COLO668 (cell line): Measurements from ENCODE around the gene ASF1B.
"Not testable (repeated sequence)": the region's sequence is repeated elsewhere in the genome, so short reads cannot be mapped to it uniquely, and the experiment has no call there.

Experiments
- DNase-seq: peaks from one replicate; lab custom pipeline; 2025; ENCODE audit not compliant: unreplicated experiment; lab: John Stamatoyannopoulos, UW

ASF1B gene

DNA sequence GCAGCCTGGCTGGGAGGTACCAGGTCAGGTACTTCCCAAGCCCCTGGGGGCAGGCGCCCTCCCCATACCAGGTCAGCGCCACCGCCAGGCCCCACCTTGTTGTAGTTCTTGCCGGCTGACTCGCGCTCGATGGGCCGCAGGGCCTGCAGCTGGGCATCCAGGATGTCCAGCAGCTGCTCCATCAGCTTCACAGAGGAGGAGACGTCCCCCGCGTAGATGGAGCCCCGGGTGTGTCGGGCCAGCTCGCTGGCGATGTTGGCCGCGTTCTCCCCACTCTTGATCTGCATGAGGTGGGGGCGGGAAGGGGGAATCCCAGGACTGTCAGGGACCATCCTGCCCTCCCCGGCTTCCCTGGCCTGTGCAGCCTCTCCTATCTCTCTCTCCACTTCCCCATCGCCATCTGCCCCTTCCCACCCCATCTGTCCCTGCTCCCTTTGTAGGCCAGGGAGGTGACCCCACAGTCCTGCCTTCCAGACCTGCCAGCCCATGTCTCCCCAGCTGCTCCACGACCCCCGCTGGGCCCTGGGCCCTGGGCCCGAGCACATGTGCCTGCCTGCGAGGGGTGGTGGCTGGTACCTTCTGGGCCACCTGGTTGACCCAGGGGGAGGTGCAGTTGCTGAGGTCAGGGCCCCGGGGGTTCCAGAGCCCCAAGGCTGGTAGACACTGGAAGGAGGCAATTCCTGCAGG, 23.8 kb upstream of the ASF1B start:
- no peak for DNase-seq

DNA sequence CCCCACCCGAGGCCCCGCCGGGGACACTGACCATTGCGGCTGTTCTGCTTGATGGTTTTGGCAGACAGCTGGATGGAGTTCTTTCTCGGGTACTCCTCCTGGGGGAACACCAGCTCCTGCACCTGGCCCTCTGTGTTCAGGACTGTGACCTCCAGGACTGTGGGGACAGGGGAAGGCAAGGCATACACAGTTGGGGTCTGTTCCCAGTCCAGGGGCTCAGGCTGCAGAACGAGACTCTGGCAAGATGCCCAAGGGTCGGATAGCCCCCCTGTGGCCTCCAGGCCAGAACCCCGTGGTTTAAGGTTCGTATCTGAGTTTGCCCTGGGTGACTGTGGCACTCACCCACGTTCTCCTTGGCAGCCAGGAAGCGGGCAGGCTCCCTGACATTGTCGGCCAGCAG, 22.7 kb upstream of the ASF1B start:
- DNase-seq, result no peak

DNA sequence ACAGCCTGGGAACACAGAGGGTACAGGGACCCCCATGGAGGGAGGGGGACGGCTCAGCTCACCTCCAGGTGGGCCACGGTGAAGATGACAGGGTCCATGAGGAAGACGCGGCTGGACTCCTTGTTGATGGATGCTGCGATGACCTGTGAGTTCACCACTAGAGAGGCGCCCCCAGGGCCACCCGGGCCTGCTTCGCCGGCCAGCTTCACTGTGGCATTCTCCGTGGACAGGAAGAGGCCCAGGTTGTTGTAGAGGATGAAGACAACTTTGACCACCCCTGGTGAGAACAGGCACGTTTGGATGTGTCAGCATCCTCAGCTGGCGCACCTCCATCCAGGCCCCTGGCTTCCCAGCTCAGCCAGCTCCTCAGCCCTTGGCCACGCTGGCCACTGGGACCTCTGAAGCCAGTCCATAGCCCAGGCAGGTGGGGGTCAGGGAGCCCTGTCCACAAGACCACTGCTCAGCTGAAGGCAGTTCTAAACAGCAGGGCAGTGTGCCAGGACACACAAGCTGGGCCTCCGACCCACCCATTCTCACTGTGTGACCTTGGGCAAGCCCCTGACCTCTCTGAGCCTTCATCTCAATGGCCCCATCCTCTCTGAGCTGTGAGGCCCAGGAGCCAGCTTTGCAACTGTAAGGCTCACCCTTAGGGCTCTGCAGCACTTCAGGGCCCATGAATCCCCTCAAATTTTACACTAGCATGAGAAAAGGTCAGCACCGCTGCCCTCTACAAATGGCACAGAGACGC, 22.1 kb upstream of the ASF1B start:
- no peak for DNase-seq

DNA sequence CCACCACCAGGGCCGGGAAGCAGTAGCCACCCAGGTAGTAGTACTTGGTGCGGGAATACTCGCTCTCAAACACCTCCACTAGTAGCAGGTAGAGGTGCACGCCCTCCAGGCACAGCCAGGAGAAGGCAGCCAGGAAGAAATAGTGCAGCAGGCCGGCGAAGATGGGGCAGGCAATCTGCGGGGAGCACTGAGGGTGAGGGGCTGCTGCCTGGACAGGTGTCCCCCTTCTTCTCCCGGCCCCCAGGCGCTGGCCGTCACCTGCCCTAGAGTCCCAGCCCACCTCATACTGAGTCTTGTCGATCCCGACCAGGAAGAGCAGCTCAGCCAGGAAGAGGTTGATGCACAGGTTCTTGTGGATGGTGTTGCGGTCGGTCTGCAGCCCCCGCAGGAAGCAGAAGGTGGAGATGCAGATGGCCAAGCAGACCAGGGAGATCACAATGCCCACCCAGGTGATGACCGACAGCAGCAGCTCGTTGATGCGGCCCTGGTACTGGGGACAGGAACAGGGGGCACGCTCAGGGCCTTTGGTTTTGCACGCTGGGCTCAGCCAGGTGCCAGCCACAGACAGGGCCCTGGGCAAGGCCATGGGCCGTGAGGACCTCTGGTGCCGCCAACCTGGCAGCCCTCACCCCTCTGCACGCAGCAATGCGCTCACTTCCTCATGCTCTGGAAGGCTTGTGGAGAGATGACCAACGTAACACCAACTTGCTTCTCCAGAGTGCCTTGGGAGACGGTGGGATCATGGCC, 20.8 kb upstream of the ASF1B start:
- no peak for DNase-seq

DNA sequence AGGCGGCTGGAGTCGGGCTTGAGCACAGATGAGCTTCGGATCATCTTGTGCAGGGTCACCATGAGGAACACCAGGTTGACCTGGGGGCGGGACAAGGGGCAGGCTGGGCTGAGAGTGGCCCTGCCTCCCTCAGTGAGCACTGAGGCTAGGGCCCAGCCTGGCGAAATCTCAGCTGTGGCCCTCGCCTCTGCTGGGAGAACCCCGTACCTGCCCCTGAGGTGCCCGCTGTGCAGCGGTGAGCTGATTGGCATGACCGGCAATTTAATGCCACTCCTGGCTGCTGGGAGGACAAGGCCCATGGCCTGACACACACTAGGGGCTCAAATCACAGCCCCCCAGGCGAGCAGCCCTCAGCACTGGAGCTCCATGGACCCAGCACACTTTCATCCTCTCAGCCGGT, 19.7 kb upstream of the ASF1B start:
- no peak for DNase-seq

DNA sequence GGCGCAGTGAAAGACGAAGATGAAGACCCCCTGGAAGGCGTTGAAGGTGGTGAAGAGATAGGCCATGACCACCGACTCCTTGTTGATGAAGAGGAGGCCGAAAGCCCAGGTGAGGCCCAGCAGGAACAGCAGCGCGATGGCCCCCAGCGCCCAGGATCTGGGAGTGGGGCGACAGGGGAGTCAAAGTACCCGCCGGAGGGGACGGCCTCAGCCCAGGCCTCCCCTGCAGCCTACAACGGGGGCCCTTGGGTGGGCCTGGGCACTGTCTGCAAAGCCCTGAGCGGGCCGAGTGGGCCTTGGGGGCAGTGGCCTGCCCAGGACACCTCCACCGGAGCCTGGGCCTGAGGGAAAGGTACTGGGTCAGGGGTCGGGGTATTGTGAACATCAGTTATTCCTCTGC, 19.0 kb upstream of the ASF1B start:
- no peak for DNase-seq

DNA sequence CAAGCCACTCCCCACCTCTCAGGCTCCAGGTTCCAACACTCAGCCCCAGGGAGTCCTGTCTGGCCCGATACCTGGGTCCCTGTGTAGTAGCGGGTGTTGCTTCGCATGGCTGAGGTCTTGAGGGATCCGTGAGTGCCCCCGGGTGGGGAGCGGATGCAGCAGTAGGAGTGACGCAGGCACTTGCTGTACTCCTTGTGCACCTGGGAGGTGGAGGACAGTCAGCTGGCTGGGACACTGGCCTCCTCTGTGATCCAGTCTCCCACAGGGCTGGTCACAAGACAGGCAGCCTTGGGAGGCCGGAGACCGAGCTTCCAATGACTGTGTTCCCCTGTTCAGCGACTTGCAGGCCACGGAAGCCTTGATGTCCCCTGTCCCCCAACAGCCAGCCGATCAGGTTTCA, 16.3 kb upstream of the ASF1B start:
- no peak for DNase-seq

DNA sequence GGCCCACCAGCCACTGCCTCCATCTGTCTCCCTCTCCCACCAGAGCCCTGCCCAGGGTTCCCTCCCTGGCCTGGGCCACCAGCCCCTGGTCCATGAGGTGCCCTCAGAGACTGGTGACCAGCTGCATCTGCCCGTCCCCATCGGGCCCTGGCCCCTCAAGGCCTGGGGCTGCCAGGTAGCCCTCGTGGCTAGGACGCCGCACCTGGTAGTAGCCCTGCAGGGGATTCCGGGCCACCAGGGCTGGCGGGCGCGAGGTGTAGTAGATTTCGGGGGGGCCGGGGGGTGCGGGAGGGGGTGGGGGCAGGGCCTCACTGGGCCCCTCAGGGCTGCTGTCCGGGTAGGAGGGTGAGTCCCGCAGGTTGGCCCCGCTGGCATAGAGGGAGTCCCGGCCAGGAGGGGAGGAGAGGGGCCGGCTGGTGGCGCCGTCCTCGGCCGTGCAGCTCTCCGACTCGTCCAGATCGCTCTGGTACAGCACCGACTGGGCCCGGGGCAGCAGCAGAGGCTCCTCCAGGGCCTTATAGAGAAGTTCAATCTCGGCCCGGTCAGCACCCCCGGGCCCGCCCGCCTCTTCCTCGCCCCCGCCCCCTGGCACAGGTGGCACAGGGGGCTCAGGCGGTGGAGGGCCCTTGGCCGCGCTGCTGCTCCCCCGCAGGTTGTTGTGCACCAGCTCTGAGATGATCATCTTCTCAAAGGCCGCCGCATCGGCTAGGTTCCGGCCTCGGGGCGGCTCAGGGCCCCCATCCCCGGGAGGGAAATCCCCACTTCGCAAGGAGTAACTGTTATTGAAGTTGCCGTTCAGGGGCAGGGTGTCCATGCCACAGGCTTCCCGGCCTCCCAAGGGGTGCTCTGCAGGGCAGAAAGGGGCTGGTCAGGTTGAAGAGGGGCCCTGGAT, 14.6 kb upstream of the ASF1B start:
- DNase-seq, result no peak

- no peak for DNase-seq
These were observed 13.8 kb upstream of the ASF1B start for GRCh38 chr19:14150041-14150769.

- DNase-seq, result no peak
These were observed 13.2 kb upstream of the ASF1B start for GRCh38 chr19:14149509-14149994.

DNA sequence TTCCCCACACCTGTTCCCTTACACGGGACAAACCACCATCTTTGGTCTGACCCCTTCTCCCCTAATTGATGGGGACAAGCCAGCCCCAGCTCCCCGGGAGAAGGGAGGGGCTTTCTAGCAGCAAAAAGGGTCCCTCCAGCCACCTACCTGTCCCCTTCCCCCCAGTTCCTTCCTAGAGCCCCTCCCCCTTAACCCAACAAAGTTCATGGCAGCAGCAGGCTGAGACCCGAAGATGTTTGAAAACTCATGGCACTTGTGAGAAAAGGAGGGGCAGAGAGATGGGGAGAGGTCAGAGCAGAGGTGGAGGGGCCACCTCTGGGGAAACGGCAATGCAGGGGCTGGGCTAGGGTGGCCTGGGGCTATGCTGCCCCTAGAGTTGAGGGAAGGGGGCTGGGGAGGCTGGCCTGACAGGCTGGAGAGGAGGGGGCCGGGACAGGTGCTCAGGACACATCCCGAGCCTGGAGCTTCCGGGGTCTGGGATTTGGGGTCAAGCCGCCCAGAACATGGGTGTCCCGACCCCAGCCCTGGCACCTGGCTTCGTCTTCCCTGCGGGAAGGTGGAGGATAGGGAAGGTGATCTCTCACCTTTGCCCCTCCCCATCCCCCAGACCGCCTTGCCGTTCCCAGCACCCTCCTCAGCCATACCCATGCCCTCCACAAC, 12.5 kb upstream of the ASF1B start:
- DNase-seq, result no peak

DNA sequence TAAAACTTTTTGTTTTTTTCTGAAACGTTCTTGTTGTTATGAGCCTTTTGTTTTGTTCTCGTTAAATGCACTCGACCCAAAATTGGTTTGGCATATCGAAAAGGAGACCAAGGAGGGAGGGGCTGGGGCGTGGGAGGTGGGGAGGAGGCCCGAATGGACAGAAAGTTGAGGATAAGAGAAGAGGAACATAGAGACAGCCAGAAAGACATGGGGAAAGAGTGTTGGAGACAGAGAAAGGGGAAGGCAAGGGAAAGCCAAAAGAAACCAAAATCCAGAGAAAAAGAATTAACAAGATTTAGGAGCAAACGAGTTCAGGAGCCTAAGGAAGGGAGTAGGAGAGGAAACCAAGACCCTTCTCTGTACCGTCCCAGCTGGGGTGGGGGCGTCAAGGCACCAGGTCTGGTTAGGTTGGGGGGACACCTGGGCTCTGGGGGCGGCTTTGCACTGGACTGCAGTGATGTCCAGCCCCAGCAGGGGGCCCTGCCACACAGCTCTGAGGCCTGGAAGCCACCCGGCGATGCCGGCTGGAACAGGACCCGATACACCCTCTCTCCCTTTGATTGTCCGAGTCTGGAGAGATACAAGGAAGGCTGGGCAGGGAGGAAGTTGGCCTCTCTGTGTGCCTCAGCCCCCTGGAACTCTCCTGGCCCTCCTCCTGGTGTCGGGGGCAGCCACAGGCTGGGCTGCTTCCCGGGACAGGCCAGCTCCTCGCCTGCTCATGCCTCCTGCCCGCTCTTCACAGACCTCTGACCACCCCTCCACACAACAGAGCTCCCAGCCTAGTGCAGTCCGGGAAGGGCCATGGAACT, 11.6 kb upstream of the ASF1B start:
- peak; percentile 56 for DNase-seq

- DNase-seq, result no peak
These were observed 10.4 kb upstream of the ASF1B start for GRCh38 chr19:14146789-14147216.

DNA sequence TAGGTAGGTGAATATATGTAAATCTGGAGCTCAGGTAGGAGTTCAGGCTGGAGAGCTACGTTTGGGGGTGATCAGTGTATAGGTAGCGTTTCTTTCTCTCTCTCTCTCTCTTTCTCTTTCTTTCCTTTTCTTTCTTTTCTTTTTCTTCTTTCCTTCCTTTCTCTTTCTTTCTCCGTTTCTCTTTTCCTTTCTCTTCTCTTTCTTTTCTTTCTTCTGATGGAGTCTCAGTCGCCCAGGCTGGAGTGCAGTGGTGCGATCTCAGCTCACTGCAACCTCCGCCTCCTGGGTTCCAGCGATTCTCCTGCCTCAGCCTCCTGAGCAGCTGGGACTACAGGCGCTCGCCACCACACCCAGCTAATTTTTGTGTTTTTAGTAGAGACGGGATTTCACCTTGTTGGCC, 9.8 kb upstream of the ASF1B start:
- not testable (repeated sequence) for DNase-seq

DNA sequence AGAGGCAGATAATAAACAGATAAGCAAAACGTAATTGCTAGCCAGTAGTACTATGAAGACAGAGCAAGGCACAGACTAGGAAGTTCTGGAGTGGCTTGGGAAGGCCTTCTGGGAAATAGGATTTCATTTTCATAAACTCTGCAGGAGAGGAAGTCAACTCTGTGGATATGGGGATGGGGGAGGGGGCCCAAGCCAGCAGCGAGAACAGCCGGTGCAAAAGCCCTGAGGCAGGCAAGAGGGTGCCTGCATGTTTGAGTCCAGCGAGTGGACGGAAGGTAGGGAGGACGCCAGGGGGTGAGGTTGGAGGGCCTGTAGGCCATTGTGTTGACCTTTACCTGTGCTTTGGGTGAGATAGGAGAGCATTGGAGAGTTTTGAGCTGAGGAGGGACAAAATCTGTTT, 9.0 kb upstream of the ASF1B start:
- no peak for DNase-seq

GRCh38 chr19:14142262-14143190, 6.1 kb upstream of the ASF1B start:
- DNase-seq, result no peak

- DNase-seq, result no peak
These were observed 4.7 kb upstream of the ASF1B start for GRCh38 chr19:14141041-14141440.

DNA sequence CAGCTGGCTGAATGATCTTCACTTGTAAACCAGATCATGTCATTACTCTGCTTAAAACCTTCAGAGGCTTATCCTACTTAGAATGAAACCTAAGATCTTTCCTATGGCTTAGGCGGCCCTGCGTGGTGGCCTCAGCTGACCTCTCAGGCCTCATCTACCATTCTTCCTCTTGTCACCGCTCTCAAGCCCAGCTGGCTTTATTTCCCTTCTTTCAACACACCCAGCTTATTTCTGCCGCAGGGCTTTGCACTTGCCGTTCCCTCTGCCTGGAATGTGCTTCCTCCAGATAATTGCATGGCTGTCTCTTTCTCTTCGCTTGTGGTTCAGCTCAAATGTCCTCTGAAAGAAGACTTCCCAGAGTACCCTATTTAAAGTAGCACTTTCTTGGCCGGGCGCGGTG, 3.6 kb upstream of the ASF1B start:
- DNase-seq, result no peak
